GM20000 (cell line): ENCODE results near the gene RNASE9.
"Not testable (repeated sequence)": the region's sequence is repeated elsewhere in the genome, so short reads cannot be mapped to it uniquely, and the experiment has no call there.

Source experiments
- DNase-seq: peaks from one replicate; pipeline ENCODE4 v3.0.0; 2012; ENCODE audit warnings: low spot score
- TF ChIP-seq, protein P1 (sequence below): IDR thresholded peaks from 2 replicates; pipeline ENCODE4 v1.5.1; 2012; ENCODE audit warnings: mild to moderate bottlenecking, control low read depth; ENCODE audit errors: extremely low read depth, missing control alignments

The RNASE9 gene

GRCh38 chr14:20591235-20591634 is 30.4 kb upstream of the RNASE9 start, which contains the start of gene RNASE12:
TSS of gene RNASE12 (minus strand) at chr14:20591376. CDS start at chr14:20590723, 653 bp downstream.
- TF ChIP-seq, protein P1, sequence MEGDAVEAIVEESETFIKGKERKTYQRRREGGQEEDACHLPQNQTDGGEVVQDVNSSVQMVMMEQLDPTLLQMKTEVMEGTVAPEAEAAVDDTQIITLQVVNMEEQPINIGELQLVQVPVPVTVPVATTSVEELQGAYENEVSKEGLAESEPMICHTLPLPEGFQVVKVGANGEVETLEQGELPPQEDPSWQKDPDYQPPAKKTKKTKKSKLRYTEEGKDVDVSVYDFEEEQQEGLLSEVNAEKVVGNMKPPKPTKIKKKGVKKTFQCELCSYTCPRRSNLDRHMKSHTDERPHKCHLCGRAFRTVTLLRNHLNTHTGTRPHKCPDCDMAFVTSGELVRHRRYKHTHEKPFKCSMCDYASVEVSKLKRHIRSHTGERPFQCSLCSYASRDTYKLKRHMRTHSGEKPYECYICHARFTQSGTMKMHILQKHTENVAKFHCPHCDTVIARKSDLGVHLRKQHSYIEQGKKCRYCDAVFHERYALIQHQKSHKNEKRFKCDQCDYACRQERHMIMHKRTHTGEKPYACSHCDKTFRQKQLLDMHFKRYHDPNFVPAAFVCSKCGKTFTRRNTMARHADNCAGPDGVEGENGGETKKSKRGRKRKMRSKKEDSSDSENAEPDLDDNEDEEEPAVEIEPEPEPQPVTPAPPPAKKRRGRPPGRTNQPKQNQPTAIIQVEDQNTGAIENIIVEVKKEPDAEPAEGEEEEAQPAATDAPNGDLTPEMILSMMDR: no peak
- no peak for DNase-seq

DNA sequence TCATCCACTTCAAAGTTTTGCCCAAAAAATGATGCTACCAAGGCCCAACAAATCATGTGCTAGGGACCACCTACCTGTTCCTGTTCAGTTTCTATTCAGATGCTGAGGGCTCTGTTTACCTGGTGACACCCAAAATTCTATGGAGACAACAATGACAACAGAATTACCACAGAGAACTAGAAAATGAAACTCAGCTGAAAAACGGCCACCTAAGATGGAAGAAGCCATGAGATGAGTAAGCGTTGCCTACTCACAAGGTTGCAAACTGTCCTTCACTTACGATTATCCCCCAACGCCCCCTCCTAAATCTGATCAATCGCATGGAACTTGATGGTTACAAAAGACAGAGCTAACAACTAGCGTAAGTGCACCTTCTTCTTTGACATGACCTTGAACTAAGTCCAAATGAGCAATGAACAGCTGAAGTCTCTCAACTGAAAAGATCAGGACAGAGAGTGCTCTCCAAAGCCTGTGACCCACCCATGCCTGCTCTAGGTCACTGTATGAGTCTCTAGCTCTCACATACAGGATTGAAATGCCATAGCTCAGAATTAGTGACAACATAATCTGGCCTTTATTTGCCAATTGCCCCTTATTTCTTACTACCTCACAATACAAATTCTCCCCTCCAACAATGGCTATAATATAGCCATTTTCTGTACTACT is 26.8 kb upstream of the RNASE9 start, which contains the start of gene RNASE11:
RNASE11 (minus strand) TSS at position 513 of the 666 bp plus-strand sequence.
- DNase-seq: no peak
- TF ChIP-seq, protein P1: no peak

- TF ChIP-seq, protein P1: no peak
- DNase-seq: no peak
These were observed 23.1 kb upstream of the RNASE9 start for GRCh38 chr14:20583908-20584307.

- no peak for DNase-seq
- TF ChIP-seq, protein P1: no peak
These were observed 22.3 kb upstream of the RNASE9 start for GRCh38 chr14:20583142-20583541.

GRCh38 chr14:20580242-20580641 is 19.4 kb upstream of the RNASE9 start:
- DNase-seq: no peak
- TF ChIP-seq, protein P1: no peak

- no peak for DNase-seq
- TF ChIP-seq, protein P1: no peak
These were observed 18.1 kb upstream of the RNASE9 start for GRCh38 chr14:20578784-20579502.

- TF ChIP-seq, protein P1: no peak
- DNase-seq: no peak
These were observed 17.5 kb upstream of the RNASE9 start for GRCh38 chr14:20578325-20578724.

DNA sequence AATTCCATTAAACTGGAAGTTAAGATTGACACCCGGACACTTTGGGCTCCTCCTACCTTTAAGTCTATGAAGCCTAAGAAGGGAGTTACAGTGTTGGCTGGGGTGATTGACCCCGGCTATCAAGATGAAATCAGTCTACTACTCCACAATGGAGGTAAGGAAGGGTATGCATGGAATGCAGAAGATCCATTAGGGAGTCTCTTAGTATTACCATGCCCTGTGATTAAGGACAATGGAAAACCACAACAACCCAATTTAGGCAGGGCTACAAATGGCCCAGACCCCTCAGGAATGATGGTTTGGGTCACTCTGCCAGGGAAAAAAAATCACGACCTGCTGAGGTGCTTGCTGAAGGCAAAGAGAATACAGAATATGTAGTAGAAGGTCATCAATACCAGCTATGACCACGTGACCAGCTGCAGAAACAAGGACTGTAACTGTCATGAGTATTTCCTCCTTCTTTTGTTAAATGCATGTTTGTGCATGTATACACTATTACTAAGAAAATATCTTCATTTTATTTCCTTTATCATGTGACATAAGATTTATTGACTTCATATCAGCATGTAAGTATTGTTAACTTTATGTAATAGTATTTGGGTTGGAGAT is 11.6 kb upstream of the RNASE9 start:
- DNase-seq: not testable (repeated sequence)

DNA sequence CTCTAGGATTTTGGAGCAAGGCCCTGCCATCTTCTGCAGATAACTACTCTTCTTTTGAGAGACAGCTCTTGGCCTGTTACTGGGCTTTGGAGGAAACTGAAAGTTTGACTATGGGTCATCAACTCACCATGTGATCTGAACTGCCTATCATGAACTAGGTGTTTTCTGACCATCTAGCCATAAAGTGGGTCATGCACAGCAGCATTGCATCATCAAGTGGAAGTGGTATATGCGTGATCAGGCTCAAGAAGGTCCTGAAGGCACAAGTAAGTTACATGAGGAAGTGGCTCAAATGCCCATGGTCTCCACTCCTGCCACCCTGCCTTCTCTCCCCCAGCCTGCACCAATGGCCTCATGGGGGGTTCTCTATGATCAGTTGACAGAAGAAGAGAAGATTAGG is 9.9 kb upstream of the RNASE9 start:
- DNase-seq: not testable (repeated sequence)

- not testable (repeated sequence) for DNase-seq
These were observed 9.0 kb upstream of the RNASE9 start for GRCh38 chr14:20569865-20570264.
